Activated T-helper 1 cell treated with anti-CD3 and anti-CD28 coated beads, Interleukin-2, amount 50 U/mL, for 16 hours (primary cell): ENCODE data around the gene PCDHA10.
"Not testable (repeated sequence)": the region's sequence is repeated elsewhere in the genome, so short reads cannot be mapped to it uniquely, and the experiment has no call there.

Experiments
- DNase-seq, 2 donors: peaks; one replicate each; pipeline ENCODE4 v3.0.0-alpha.2; 2020; ENCODE audit warnings: low read depth in 1 of 2, low spot score in 1 of 2

The PCDHA10 gene

GRCh38 chr5:140855772-140856674 lies at the start of gene PCDHA10:
Gene PCDHA10, plus strand, starts transcription at chr5:140855897. Its CDS starts 152 bp downstream, at chr5:140856049.
- no peak for DNase-seq

- no peak for DNase-seq
Measured at GRCh38 chr5:140806834-140807775, 48.6 kb upstream of the PCDHA10 start, which contains the start of gene PCDHA4. Gene PCDHA4, plus strand, starts transcription at chr5:140807068.

GRCh38 chr5:140808241-140808888 lies 47.3 kb upstream of the PCDHA10 start:
- not testable (repeated sequence) for DNase-seq

- no peak for DNase-seq
Measured at GRCh38 chr5:140808889-140809291, 46.8 kb upstream of the PCDHA10 start.

DNA sequence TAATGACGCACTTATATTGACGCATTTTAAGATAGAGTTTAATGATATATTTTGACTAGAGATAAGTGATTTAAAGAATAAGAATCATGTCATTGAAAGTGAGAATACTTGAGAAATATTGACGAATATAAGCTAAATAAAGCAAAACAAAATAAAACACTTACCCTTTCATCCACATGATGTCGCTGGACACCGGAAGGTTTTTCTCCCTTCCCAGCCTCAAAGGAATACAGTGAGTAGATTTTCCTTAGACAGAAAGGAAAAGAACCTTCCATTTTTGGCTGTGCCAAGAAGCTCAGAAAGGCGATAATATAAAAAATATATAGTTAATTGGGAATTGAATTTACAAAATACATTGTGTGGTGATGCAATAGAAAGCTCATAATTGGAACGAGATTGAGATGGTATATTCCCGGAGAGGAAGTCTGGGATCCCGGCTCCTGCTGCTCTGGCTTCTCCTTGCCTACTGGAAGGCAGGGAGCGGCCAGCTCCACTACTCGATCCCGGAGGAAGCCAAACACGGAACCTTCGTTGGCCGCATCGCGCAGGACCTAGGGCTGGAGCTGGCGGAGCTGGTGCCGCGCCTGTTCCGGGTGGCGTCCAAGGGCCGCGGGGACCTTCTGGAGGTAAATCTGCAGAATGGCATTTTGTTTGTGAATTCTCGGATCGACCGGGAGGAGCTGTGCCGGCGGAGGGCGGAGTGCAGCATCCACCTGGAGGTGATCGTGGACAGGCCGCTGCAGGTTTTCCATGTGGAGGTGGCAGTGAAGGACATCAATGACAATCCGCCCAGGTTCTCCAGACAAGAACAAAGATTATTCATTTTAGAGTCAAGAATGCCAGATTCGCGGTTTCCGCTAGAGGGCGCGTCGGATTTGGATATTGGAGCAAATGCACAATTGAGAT lies 34.1 kb upstream of the PCDHA10 start, which contains the start of gene PCDHA5:
TSS of gene PCDHA5 (plus strand) at position 239 of the 906 bp plus-strand sequence.
- DNase-seq, result no peak

DNA sequence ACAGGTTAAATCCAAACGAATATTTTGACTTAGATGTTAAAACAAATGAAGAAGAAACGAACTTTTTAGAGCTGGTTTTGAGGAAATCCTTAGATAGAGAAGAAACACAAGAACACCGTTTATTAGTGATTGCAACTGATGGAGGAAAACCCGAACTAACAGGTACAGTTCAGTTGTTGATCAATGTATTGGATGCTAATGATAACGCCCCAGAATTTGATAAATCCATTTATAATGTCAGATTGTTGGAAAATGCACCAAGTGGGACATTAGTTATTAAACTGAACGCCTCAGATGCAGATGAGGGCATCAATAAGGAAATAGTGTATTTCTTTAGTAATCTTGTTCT lies 33.4 kb upstream of the PCDHA10 start:
- no peak for DNase-seq

DNA sequence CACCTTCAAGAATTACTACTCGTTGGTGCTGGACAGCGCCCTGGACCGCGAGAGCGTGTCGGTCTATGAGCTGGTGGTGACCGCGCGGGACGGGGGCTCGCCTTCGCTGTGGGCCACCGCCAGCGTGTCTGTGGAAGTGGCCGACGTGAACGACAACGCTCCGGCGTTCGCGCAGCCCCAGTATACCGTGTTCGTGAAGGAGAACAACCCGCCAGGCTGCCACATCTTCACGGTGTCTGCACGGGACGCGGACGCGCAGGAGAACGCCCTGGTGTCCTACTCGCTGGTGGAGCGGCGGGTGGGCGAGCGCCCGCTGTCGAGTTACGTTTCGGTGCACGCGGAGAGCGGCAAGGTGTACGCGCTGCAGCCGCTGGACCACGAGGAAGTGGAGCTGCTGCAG lies 32.7 kb upstream of the PCDHA10 start:
- not testable (repeated sequence) for DNase-seq

- no peak for DNase-seq
Measured at GRCh38 chr5:140823475-140823874, 32.2 kb upstream of the PCDHA10 start.

DNA sequence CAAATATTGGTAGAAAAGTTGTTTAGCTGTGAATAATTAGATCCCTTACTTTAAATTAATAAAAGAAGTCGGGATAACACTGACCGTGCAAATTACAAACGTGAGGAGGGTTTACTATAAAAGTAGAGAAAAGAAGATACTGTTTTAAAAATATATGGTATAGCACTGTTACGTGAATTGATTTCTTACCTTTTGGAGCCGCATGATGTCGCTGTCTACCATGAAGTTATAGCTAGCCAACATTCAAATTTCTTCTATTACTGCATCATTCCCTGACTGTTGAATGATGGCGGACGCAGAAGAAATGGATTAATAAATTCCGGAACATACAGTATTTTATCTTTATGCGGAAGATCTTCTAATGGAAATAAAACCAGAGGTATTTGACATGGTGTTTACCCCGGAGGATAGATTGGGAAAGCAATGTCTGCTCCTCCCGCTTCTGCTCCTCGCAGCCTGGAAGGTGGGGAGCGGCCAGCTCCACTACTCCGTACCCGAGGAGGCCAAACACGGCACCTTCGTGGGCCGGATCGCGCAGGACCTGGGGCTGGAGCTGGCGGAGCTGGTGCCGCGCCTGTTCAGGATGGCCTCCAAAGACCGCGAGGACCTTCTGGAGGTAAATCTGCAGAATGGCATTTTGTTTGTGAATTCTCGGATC lies 27.9 kb upstream of the PCDHA10 start, which contains the start of gene PCDHA6:
TSS of gene PCDHA6 (plus strand) at position 257 of the 658 bp plus-strand sequence. CDS start at position 389, 132 bp downstream.
- no peak for DNase-seq

- no peak for DNase-seq
Measured at GRCh38 chr5:140828362-140828737, 27.3 kb upstream of the PCDHA10 start.

DNA sequence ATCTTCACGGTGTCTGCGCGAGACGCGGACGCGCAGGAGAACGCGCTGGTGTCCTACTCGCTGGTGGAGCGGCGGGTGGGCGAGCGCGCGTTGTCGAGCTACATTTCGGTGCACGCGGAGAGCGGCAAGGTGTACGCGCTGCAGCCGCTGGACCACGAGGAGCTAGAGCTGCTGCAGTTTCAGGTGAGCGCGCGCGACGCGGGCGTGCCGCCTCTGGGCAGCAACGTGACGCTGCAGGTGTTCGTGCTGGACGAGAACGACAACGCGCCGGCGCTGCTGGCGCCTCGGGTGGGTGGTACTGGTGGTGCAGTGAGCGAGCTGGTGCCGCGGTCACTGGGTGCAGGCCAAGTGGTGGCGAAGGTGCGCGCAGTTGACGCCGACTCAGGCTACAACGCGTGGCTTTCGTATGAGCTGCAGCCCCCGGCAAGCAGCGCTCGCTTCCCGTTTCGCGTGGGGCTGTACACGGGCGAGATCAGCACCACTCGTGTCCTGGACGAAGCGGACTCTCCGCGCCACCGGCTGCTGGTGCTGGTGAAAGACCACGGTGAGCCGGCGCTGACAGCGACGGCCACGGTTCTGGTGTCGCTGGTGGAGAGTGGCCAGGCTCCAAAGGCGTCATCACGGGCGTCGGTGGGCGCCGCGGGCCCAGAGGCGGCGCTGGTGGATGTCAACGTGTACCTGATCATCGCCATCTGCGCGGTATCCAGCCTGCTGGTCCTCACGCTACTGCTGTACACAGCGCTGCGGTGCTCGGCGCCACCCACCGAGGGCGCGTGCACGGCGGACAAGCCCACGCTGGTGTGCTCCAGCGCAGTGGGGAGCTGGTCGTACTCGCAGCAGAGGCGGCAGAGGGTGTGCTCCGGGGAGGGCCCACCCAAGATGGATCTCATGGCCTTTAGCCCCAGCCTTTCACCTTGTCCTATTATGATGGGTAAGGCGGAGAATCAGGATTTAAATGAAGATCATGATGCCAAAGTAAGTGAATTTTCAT lies 25.9 kb upstream of the PCDHA10 start:
- DNase-seq, result not testable (repeated sequence)

DNA sequence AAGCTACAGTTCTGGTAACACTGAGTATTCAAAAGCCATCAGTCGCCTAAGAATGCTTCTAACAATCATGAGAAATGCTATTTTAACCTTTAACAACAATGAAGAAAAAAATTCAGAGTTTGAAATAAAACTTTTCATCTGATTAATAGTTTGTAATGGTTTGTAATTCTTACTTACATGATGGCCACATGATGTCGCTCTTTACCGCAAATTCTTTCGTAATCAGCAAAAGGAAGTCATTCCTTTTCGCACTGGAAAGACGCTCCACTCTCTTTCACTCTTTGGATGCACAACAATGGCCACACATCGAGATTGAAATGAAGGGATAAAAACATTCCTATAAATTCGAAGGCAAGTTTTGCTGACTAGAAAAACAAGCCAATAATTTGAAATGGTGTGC lies 21.7 kb upstream of the PCDHA10 start, which contains the start of gene PCDHA7:
TSS of gene PCDHA7 (plus strand) at position 277 of the 400 bp plus-strand sequence. CDS start at position 392, 115 bp downstream.
- DNase-seq, result no peak

DNA sequence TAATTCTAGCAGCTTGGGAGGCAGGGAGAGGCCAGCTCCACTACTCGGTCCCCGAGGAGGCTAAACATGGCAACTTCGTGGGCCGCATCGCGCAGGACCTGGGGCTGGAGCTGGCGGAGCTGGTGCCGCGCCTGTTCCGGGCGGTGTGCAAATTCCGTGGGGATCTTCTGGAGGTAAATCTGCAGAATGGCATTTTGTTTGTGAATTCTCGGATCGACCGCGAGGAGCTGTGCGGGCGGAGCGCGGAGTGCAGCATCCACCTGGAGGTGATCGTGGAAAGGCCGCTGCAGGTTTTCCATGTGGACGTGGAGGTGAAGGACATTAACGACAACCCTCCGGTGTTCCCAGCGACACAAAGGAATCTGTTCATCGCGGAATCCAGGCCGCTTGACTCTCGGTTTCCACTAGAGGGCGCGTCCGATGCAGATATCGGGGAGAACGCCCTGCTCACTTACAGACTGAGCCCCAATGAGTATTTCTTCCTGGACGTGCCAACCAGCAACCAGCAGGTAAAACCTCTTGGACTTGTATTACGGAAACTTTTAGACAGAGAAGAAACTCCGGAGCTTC lies 21.2 kb upstream of the PCDHA10 start:
- DNase-seq, result not testable (repeated sequence)

DNA sequence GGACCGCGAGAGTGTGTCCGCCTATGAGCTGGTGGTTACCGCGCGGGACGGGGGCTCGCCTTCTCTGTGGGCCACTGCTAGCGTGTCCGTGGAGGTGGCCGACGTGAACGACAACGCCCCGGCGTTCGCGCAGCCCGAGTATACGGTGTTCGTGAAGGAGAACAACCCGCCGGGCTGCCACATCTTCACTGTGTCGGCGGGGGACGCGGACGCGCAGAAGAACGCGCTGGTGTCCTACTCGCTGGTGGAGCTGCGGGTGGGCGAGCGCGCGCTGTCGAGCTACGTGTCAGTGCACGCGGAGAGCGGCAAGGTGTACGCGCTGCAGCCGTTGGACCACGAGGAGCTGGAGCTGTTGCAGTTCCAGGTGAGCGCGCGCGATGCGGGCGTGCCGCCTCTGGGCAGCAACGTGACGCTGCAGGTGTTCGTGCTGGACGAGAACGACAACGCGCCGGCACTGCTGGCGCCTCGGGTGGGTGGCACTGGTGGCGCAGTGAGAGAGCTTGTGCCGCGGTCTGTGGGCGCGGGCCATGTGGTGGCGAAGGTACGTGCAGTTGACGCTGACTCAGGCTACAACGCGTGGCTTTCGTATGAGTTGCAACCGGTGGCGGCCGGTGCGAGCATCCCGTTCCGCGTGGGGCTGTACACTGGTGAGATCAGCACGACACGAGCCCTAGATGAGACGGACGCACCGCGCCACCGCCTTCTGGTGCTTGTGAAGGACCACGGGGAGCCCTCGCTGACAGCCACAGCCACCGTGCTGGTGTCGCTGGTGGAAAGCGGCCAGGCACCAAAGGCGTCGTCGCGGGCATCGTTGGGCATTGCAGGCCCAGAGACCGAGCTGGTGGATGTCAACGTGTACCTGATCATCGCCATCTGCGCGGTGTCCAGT lies 19.8 kb upstream of the PCDHA10 start:
- DNase-seq, result no peak

- no peak for DNase-seq
Measured at GRCh38 chr5:140840978-140841962, 14.4 kb upstream of the PCDHA10 start, which contains the start of gene PCDHA8. Gene PCDHA8, plus strand, starts transcription at chr5:140841187. Its CDS starts 135 bp downstream, at chr5:140841322.
